SH-SY5Y (cell line): Measurements from ENCODE around the gene DIRAS3.

Source experiments
- GATA2 ChIP-seq: IDR thresholded peaks from 2 replicates; pipeline ENCODE4 v1.6.1; 2011; ENCODE audit warnings: mild to moderate bottlenecking, low read depth, low read length
- GATA3 ChIP-seq: IDR thresholded peaks from 2 replicates; pipeline ENCODE4 v1.6.1; 2011; ENCODE audit warnings: low read depth, mild to moderate bottlenecking, low read length, moderate library complexity

GRCh38 chr1:68057050-68057449 is 6.6 kb upstream of the DIRAS3 start:
- TF ChIP-seq GATA2 (no peak), GATA3 (no peak)
